ENCODE measurements around the gene TRABD2A.

TRABD2A gene

DNA sequence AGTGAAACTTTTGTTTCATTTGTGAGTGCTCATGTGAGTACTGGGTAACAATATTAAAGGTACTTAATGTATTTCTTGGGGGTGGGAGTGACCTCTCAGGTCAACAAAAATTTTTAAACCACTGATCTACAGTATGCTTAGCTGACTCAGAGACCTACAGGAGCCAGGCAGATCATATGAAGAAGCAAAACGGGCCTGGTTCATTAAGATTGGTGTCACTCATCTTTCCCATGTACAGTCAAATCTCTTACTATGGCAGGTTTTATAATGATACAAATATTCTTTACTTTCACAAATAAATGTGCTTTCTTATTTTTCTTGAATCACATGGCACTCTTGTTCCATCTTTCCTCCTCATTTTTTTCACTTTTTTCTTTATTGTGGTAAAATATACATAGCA, 16.9 kb upstream of the TRABD2A start:
- Histone ChIP-seq H3K4me1 (ENCODE audit: insufficient read depth, low read length) (peaks cover 17% of the 10 kb centered on the region), H3K4me3 (ENCODE audit: low read length) (no peak overlapping the region), H3K36me3 (ENCODE audit: insufficient read depth, low read length) (no peaks in the 10 kb centered on the region), H3K27me3 (ENCODE audit: insufficient read depth, low read length) (peaks cover 5% of the 10 kb centered on the region), H3K9me3 (ENCODE audit: low read length) (no peaks in the 10 kb centered on the region), H2AFZ (ENCODE audit: low read depth, low read length) (no peak overlapping the region)

GRCh38 chr2:84896567-84896966, 15.7 kb upstream of the TRABD2A start:
- H3K4me1 ChIP-seq (ENCODE audit: insufficient read depth, low read length), result peaks cover 6% of the 10 kb centered on the region
- H2AFZ ChIP-seq (ENCODE audit: low read depth, low read length), result no peak overlapping the region

DNA sequence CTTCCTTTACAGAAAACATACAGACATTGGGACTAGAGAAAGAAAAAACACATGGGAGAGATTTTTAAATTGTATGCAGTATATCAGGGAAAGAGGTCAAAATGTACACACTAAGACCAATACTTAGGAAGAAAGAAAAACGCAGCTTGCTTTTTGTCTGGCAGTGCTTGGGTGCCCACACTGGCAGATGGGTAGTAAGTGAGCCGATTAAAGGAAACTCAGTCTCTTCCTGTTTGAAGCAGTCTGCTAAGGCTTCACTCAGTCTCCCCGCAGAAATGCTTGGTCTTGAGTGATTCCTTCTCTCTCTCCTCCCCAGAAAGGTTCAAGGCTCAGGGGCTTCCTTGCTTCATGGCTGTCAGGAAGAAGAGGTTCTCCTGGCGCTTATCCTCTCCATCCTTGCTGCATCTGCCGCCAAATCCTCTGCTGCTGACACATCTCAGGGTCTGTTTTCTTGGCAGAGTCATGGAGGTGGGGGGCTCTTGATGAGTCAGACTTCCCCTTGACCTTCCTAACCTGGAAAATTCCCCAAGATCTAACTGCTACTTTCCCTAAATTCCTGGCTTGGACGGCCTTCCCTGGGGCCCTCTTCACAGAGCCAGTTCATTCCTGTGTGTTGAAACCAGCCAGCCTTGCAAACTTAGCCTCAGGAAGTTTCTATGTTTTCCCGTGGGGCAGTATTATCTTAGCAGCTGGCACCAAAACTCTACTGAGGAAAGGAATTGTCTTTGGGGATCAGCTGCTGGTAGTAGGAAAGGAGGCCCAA, 14.1 kb upstream of the TRABD2A start:
- H2AFZ ChIP-seq (ENCODE audit: low read depth, low read length), result no peak overlapping the region
- peaks cover 5% of the 10 kb centered on the region for H3K27me3 ChIP-seq (ENCODE audit: insufficient read depth, low read length)
- no peaks in the 10 kb centered on the region for H3K9me3 ChIP-seq (ENCODE audit: low read length)
- no peaks in the 10 kb centered on the region for H3K36me3 ChIP-seq (ENCODE audit: insufficient read depth, low read length)
- no peaks in the 10 kb centered on the region for H3K4me1 ChIP-seq (ENCODE audit: insufficient read depth, low read length)
- H3K4me3 ChIP-seq (ENCODE audit: low read length), result no peak overlapping the region

More at GRCh38 chr2:84896567-84896966, 15.7 kb upstream of the TRABD2A start:
- Histone ChIP-seq H3K4me3 (ENCODE audit: low read length) (no peak overlapping the region), H3K36me3 (ENCODE audit: insufficient read depth, low read length) (no peaks in the 10 kb centered on the region), H3K27me3 (ENCODE audit: insufficient read depth, low read length) (peaks cover 5% of the 10 kb centered on the region), H3K9me3 (ENCODE audit: low read length) (no peaks in the 10 kb centered on the region)

- Histone ChIP-seq H3K9me3 (ENCODE audit: low read length) (no peaks in the 10 kb centered on the region), H3K27me3 (ENCODE audit: insufficient read depth, low read length) (peaks cover 5% of the 10 kb centered on the region), H3K36me3 (ENCODE audit: insufficient read depth, low read length) (no peaks in the 10 kb centered on the region), H3K4me3 (ENCODE audit: low read length) (no peak overlapping the region), H3K4me1 (ENCODE audit: insufficient read depth, low read length) (no peaks in the 10 kb centered on the region), H2AFZ (ENCODE audit: low read depth, low read length) (no peak overlapping the region)
Measured at GRCh38 chr2:84894131-84894586, 13.3 kb upstream of the TRABD2A start.

DNA sequence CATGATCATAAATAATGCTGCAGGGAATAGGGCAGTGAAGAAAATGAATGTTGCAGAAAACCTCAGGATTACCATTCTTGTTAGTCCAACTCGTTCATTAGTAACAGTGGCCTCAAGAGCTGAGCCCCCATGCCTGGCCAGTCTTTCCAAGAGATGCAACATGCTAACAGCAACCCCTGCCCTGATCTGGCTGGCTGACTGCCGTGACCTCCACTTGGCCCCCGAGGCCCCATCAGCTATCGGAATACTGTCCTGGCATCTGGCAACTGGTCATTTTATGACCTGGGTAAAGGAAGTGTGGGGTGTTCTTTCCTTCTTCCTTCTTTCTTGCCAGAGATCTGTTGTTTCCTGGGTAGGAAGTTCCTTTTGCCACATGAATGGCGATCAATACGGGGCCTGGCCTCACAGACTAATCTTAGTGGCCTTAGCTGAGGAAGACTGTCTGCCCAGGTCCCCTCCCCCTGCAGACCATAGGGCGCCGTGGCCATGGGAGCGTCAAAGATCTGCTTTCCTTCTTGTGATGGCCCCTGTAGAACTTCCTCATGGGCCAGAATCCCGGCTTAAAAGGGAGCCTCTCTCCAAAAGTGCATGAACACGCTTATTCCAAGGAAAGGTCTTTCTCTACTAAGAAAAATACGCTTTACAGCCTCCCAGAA, 10.6 kb upstream of the TRABD2A start:
- H3K27me3 ChIP-seq (ENCODE audit: insufficient read depth, low read length), result peaks cover 9% of the 10 kb centered on the region
- H3K36me3 ChIP-seq (ENCODE audit: insufficient read depth, low read length), result no peaks in the 10 kb centered on the region
- no peak overlapping the region for H3K4me3 ChIP-seq (ENCODE audit: low read length)
- H3K4me1 ChIP-seq (ENCODE audit: insufficient read depth, low read length), result no peaks in the 10 kb centered on the region
- no peak overlapping the region for H2AFZ ChIP-seq (ENCODE audit: low read depth, low read length)
- H3K9me3 ChIP-seq (ENCODE audit: low read length), result no peaks in the 10 kb centered on the region

GRCh38 chr2:84889332-84889731, 8.4 kb upstream of the TRABD2A start:
- Histone ChIP-seq H3K4me1 (ENCODE audit: insufficient read depth, low read length) (no peaks in the 10 kb centered on the region), H3K27me3 (ENCODE audit: insufficient read depth, low read length) (peaks cover 17% of the 10 kb centered on the region), H3K9me3 (ENCODE audit: low read length) (no peaks in the 10 kb centered on the region), H3K4me3 (ENCODE audit: low read length) (no peak overlapping the region), H2AFZ (ENCODE audit: low read depth, low read length) (no peak overlapping the region), H3K36me3 (ENCODE audit: insufficient read depth, low read length) (no peaks in the 10 kb centered on the region)

GRCh38 chr2:84888401-84889276, 7.8 kb upstream of the TRABD2A start:
- H2AFZ ChIP-seq (ENCODE audit: low read depth, low read length), result no peak overlapping the region
- no peaks in the 10 kb centered on the region for H3K9me3 ChIP-seq (ENCODE audit: low read length)
- no peaks in the 10 kb centered on the region for H3K36me3 ChIP-seq (ENCODE audit: insufficient read depth, low read length)
- H3K27me3 ChIP-seq (ENCODE audit: insufficient read depth, low read length), result peaks cover 24% of the 10 kb centered on the region
- no peaks in the 10 kb centered on the region for H3K4me1 ChIP-seq (ENCODE audit: insufficient read depth, low read length)
- no peak overlapping the region for H3K4me3 ChIP-seq (ENCODE audit: low read length)

DNA sequence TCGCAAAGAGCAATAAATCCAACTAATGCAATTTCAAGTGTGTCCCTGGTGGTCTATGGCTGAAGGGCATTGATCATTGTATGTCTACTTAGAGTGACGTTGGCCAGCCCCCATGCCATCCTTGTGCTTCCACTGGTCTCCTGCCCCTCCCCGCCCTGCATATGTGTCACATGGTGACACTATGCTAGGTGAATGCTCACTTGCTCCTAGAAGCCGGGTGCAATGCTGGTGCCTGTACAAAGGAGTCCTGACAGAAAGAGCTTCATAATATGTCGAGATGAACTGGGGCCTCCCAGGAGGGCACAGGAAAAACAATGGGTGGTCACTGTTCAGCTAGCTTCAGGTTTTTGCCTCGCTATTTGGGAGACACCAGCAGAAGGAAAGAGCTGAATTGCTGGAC, 5.9 kb upstream of the TRABD2A start:
- no peaks in the 10 kb centered on the region for H3K36me3 ChIP-seq (ENCODE audit: insufficient read depth, low read length)
- H3K9me3 ChIP-seq (ENCODE audit: low read length), result no peaks in the 10 kb centered on the region
- H3K4me3 ChIP-seq (ENCODE audit: low read length), result no peak overlapping the region
- H3K4me1 ChIP-seq (ENCODE audit: insufficient read depth, low read length), result peaks cover 3% of the 10 kb centered on the region
- H2AFZ ChIP-seq (ENCODE audit: low read depth, low read length), result no peak overlapping the region
- peaks cover 36% of the 10 kb centered on the region for H3K27me3 ChIP-seq (ENCODE audit: insufficient read depth, low read length)

- Histone ChIP-seq H3K4me1 (ENCODE audit: insufficient read depth, low read length) (peaks cover 18% of the 10 kb centered on the region), H3K4me3 (ENCODE audit: low read length) (no peak overlapping the region), H2AFZ (ENCODE audit: low read depth, low read length) (no peak overlapping the region), H3K36me3 (ENCODE audit: insufficient read depth, low read length) (no peaks in the 10 kb centered on the region), H3K9me3 (ENCODE audit: low read length) (no peaks in the 10 kb centered on the region), H3K27me3 (ENCODE audit: insufficient read depth, low read length) (peaks cover 51% of the 10 kb centered on the region)
Measured at GRCh38 chr2:84885111-84885510, 4.2 kb upstream of the TRABD2A start.

- Histone ChIP-seq H3K4me3 (ENCODE audit: low read length) (no peak overlapping the region), H2AFZ (ENCODE audit: low read depth, low read length) (no peak overlapping the region), H3K4me1 (ENCODE audit: insufficient read depth, low read length) (peaks cover 21% of the 10 kb centered on the region), H3K36me3 (ENCODE audit: insufficient read depth, low read length) (no peaks in the 10 kb centered on the region), H3K9me3 (ENCODE audit: low read length) (no peaks in the 10 kb centered on the region), H3K27me3 (ENCODE audit: insufficient read depth, low read length) (peaks cover 56% of the 10 kb centered on the region)
Measured at GRCh38 chr2:84884449-84884848, 3.6 kb upstream of the TRABD2A start.

DNA sequence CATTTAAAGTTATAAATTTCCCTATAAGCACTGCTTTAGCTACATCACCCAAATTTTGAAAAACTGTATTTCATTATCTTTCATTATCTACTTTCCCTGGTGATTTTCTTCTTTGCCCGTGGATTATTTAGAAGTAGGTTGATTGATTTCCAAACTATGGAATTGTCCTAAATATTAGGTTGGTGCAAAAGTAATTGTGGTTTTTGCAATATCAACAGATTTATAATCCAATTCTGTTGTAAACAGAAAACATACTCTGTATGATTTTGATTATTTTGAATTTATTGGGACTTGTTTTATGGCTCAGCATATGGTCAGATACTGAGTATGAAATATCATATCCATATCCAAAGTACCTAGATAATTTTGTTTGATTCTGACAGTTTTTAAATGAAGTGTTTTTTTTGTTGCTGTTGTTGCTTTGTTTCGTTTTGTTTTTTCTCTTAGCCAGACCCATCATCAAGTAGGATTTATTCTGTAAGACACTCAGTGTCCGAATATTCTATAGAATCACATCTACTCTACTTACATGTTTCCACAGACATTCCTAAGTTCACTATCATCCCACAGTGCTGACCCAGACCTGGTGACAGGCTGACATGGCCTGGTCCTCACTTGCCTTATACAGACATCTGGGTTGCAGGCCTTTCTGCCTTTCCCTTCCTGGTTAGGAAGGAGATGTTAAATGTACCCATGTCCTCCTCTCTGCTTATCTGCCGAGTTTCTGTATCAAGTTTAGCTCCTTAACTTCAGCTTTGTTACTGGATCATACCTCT, 2.1 kb upstream of the TRABD2A start:
- Histone ChIP-seq H3K9me3 (ENCODE audit: low read length) (no peaks in the 10 kb centered on the region), H3K4me3 (ENCODE audit: low read length) (no peak overlapping the region), H3K4me1 (ENCODE audit: insufficient read depth, low read length) (peaks cover 21% of the 10 kb centered on the region), H3K27me3 (ENCODE audit: insufficient read depth, low read length) (peaks cover 71% of the 10 kb centered on the region), H3K36me3 (ENCODE audit: insufficient read depth, low read length) (no peaks in the 10 kb centered on the region), H2AFZ (ENCODE audit: low read depth, low read length) (no peak overlapping the region)

- Histone ChIP-seq H3K9me3 (ENCODE audit: low read length) (no peaks in the 10 kb centered on the region), H3K4me3 (ENCODE audit: low read length) (no peak overlapping the region), H3K27me3 (ENCODE audit: insufficient read depth, low read length) (peaks cover 76% of the 10 kb centered on the region), H3K4me1 (ENCODE audit: insufficient read depth, low read length) (peaks cover 21% of the 10 kb centered on the region), H3K36me3 (ENCODE audit: insufficient read depth, low read length) (no peaks in the 10 kb centered on the region), H2AFZ (ENCODE audit: low read depth, low read length) (no peak overlapping the region)
Measured at GRCh38 chr2:84882414-84882738, 1.5 kb upstream of the TRABD2A start.
